Fibroblast of lung (primary cell): ENCODE measurements around the gene TSSK2.

Experiments used
- CTCF ChIP-seq, 2 donors: IDR thresholded peaks in 1 of 2; conservative IDR thresholded peaks in 1 of 2; 1 replicate in 1 of 2; 2 replicates in 1 of 2; pipeline ENCODE4 v1.5.1; 2011 to 2012; ENCODE audit warnings: low read length in 2 of 2, control low read depth in 1 of 2, inconsistent platforms in 1 of 2, low read depth in 1 of 2, mild to moderate bottlenecking in 1 of 2
- EZH2 ChIP-seq: IDR thresholded peaks from 2 replicates; pipeline ENCODE4 v1.5.1; 2012; ENCODE audit warnings: low read length, control low read depth, mild to moderate bottlenecking; ENCODE audit errors: missing control alignments

GRCh38 chr22:19119949-19120348, 11.2 kb upstream of the TSSK2 start:
- TF ChIP-seq EZH2 (no peak), CTCF (conservative IDR thresholded peaks at IDR 0.05 in 1 of 2, IDR thresholded peaks at IDR 0.05 in 1 of 2; ENCODE audit: low read depth in 1 of 2, low read length in 2 of 2) (no peak)
